IMR-90 (cell line): ENCODE data around the gene AGPAT3. TPM values are rescaled to one million over a fixed set of nuclear protein-coding genes. Genes with fewer than 3 reads are reported as not detected.

Experiments
- ATAC-seq: fragments of 200-7000 bp; cut with Tn5 transposase; 2 replicates; pipeline ENCODE4 v1.9.1; 2020; ENCODE audit warnings: low read depth, mild to moderate bottlenecking, moderate library complexity
- BruUV-seq: library from RNA; stranded (reverse); fragments of 400-500 nt; replicated peaks from 2 replicates; lab custom pipeline; 2021; lab: Mats Ljungman, UMichigan
- CTCF ChIA-PET: fragments of 300-600 bp; formaldehyde crosslinking; extraction: SDS; loops from one replicate; lab custom pipeline; 2021; ENCODE audit warnings: antibody characterized with exemption; lab: Yijun Ruan, JAX
- POLR2A ChIA-PET: fragments of 300-600 bp; sonication (Branson Sonifier 250); formaldehyde crosslinking; loops from one replicate; lab custom pipeline; 2022; ENCODE audit warnings: antibody characterized with exemption; ENCODE audit not compliant: unreplicated experiment; lab: Charles Lee
- DNase-seq: peaks from one replicate; pipeline ENCODE4 v3.0.0; 2013
- H2AFZ ChIP-seq: replicated peaks from 2 replicates; pipeline ENCODE3; 2013; ENCODE audit warnings: low read length, mild to moderate bottlenecking; ENCODE audit not compliant: poor library complexity
- H2AK5ac ChIP-seq: 2 replicates; pipeline ENCODE4 v1.6.1; 2013; ENCODE audit warnings: low read depth, low read length, inconsistent platforms
- H2AK9ac ChIP-seq: replicated peaks from 2 replicates; pipeline ENCODE3; 2013; ENCODE audit warnings: mild to moderate bottlenecking, low read depth, low read length, moderate library complexity; ENCODE audit not compliant: poor library complexity
- H2BK120ac ChIP-seq: 2 replicates; pipeline ENCODE4 v1.6.1; 2013; ENCODE audit warnings: low read depth, low read length, inconsistent platforms
- H2BK15ac ChIP-seq: 3 replicates; pipeline ENCODE4 v1.6.1; 2013; ENCODE audit warnings: low read depth, low read length, inconsistent platforms
- H2BK20ac ChIP-seq: 2 replicates; pipeline ENCODE4 v1.6.1; 2013; ENCODE audit warnings: low read depth, mild to moderate bottlenecking, inconsistent platforms, low read length, moderate library complexity
- H2BK5ac ChIP-seq: 2 replicates; pipeline ENCODE4 v1.6.1; 2013; ENCODE audit warnings: mild to moderate bottlenecking, low read depth, low read length, inconsistent platforms; ENCODE audit not compliant: poor library complexity, severe bottlenecking
- H3K14ac ChIP-seq: replicated peaks from 2 replicates; pipeline ENCODE4 v1.6.1; 2013; ENCODE audit warnings: low read depth, low read length, inconsistent platforms
- H3K18ac ChIP-seq: 2 replicates; pipeline ENCODE4 v1.6.1; 2013; ENCODE audit warnings: low read depth, low read length, control low read depth
- H3K23ac ChIP-seq: 2 replicates; pipeline ENCODE4 v1.6.1; 2013; ENCODE audit warnings: low read depth, low read length, inconsistent platforms
- H3K27ac ChIP-seq: 2 replicates; pipeline ENCODE4 v1.5.1; 2013; ENCODE audit warnings: mild to moderate bottlenecking, control low read depth, low read length; ENCODE audit not compliant: insufficient read depth
- H3K27me3 ChIP-seq: 2 replicates; pipeline ENCODE4 v1.6.1; 2013; ENCODE audit warnings: low read length; ENCODE audit not compliant: control insufficient read depth, insufficient read depth
- H3K36me3 ChIP-seq: 2 replicates; pipeline ENCODE4 v1.6.1; 2013; ENCODE audit warnings: low read length, mixed read lengths; ENCODE audit not compliant: control insufficient read depth, insufficient read depth
- H3K4ac ChIP-seq: 2 replicates; pipeline ENCODE4 v1.6.1; 2013; ENCODE audit warnings: low read depth, low read length, inconsistent platforms
- H3K4me1 ChIP-seq: 2 replicates; pipeline ENCODE4 v1.6.1; 2013; ENCODE audit warnings: low read length, mixed read lengths; ENCODE audit not compliant: control insufficient read depth, insufficient read depth
- H3K4me2 ChIP-seq: 2 replicates; pipeline ENCODE4 v1.6.1; 2013; ENCODE audit warnings: low read depth, mild to moderate bottlenecking, control low read depth, low read length, moderate library complexity
- H3K4me3 ChIP-seq: 2 replicates; pipeline ENCODE4 v1.5.1; 2013; ENCODE audit warnings: low read depth, mild to moderate bottlenecking, control low read depth, low read length, moderate library complexity; ENCODE audit not compliant: insufficient read depth
- H3K56ac ChIP-seq: 2 replicates; pipeline ENCODE4 v1.6.1; 2013; ENCODE audit warnings: low read length, inconsistent platforms; ENCODE audit not compliant: insufficient read depth; ENCODE audit errors: extremely low read depth
- H3K79me1 ChIP-seq, 2 experiments: 2 replicates each; pipeline ENCODE4 v1.6.1; 2013; ENCODE audit warnings: low read length in 2 of 2, inconsistent platforms in 1 of 2, low read depth in 1 of 2
- H3K9ac ChIP-seq: 2 replicates; pipeline ENCODE4 v1.6.1; 2013; ENCODE audit warnings: low read depth, low read length, control low read depth
- H3K9me1 ChIP-seq: 2 replicates; pipeline ENCODE4 v1.6.1; 2013; ENCODE audit warnings: low read length, inconsistent platforms; ENCODE audit not compliant: insufficient read depth
- H3K9me3 ChIP-seq: 2 replicates; pipeline ENCODE4 v1.6.1; 2013; ENCODE audit warnings: low read length; ENCODE audit not compliant: control insufficient read depth, insufficient read depth
- H4K20me1 ChIP-seq: 2 replicates; pipeline ENCODE4 v1.6.1; 2013; ENCODE audit warnings: low read length, inconsistent platforms; ENCODE audit not compliant: insufficient read depth
- H4K5ac ChIP-seq: 2 replicates; pipeline ENCODE4 v1.6.1; 2013; ENCODE audit warnings: mild to moderate bottlenecking, low read depth, low read length, control low read depth
- H4K8ac ChIP-seq, 2 experiments: 2 replicates each; pipeline ENCODE4 v1.6.1; 2013; ENCODE audit warnings: low read depth in 2 of 2, low read length in 2 of 2, control low read depth in 1 of 2, inconsistent platforms in 1 of 2
- H4K91ac ChIP-seq: 2 replicates; pipeline ENCODE4 v1.6.1; 2013; ENCODE audit warnings: low read depth, low read length, inconsistent platforms; ENCODE audit not compliant: insufficient read depth
- BHLHE40 ChIP-seq: fragments of 150-350 bp; IDR thresholded peaks from 2 replicates; pipeline ENCODE4 v1.6.1; 2016; ENCODE audit warnings: mild to moderate bottlenecking, low read depth, low read length
- FOS ChIP-seq: fragments of 150-350 bp; IDR thresholded peaks from 2 replicates; pipeline ENCODE4 v1.6.1; 2016; ENCODE audit warnings: low read depth, low read length
- MAZ ChIP-seq: IDR thresholded peaks from 2 replicates; pipeline ENCODE4 v1.6.1; 2012; ENCODE audit warnings: low read depth, mild to moderate bottlenecking, low read length, improper control_type of control experiment, moderate library complexity, borderline replicate concordance
- MXI1 ChIP-seq: IDR thresholded peaks from 2 replicates; pipeline ENCODE4 v1.6.1; 2012; ENCODE audit warnings: low read depth, mild to moderate bottlenecking, low read length, moderate library complexity, borderline replicate concordance
- NFE2L2 ChIP-seq: fragments of 150-350 bp; IDR thresholded peaks from 2 replicates; pipeline ENCODE4 v1.6.1; 2016; ENCODE audit warnings: low read depth, mild to moderate bottlenecking, low read length
- RCOR1 ChIP-seq: IDR thresholded peaks from 2 replicates; pipeline ENCODE4 v1.6.1; 2012; ENCODE audit warnings: mild to moderate bottlenecking, low read length, improper control_type of control experiment; ENCODE audit not compliant: insufficient replicate concordance
- WGBS, 2 experiments: methylation state at CpG; one replicate each; pipeline versions ENCODE4 v1.1.5 to v1.1.7; 2013; ENCODE audit warnings: missing lambda C conversion rate in 2 of 2; ENCODE audit not compliant: insufficient read length in 1 of 2; ENCODE audit errors: extremely low coverage in 2 of 2; 5-methylcytosine and 5-hydroxymethylcytosine counted together
- dilution Hi-C: fragments of 300-500 bp; cut with HindIII; formaldehyde crosslinking; loops from one replicate; pipeline ENCODE4 v1.14.3; 2018; ENCODE audit warnings: low sequenced_read_pairs; ENCODE audit not compliant: unreplicated experiment
- in situ Hi-C: fragments of 300-500 bp; cut with MboI; formaldehyde crosslinking; loops from 3 replicates; pipeline ENCODE4 v1.14.3; 2019; ENCODE audit warnings: low sequenced_read_pairs, inconsistent platforms, mixed read lengths
- intact Hi-C: fragments of 100-400 bp; cut with micrococcal nuclease; formaldehyde crosslinking; loops from 2 replicates; pipeline ENCODE4 v1.10.0; 2022
- polyA plus RNA-seq, 3 experiments: library from polyadenylated mRNA; depleted of rRNA; stranded (reverse); fragments of >200 nt; gene quantifications; 2 replicates each; pipeline ENCODE4 v1.2.3, GENCODE V29; 2012; ENCODE audit warnings: low replicate concordance in 1 of 3
- total RNA-seq: library from RNA; depleted of rRNA; stranded (reverse); fragments of >200 nt; gene quantifications from 2 replicates; pipeline ENCODE4 v1.2.3, GENCODE V29; 2012
- TF ChIP-seq, protein P1 (sequence below): conservative IDR thresholded peaks from 2 replicates; pipeline ENCODE4 v1.5.1; 2012; ENCODE audit warnings: mild to moderate bottlenecking, low read depth, low read length, improper control_type of control experiment
- TF ChIP-seq, protein P2 (sequence below): fragments of 150-350 bp; IDR thresholded peaks from 2 replicates; pipeline ENCODE4 v1.6.1; 2017; ENCODE audit warnings: mild to moderate bottlenecking, antibody characterized with exemption, low read length, low read depth

AGPAT3 gene
- total and polyA plus RNA-seq, 2 of the 4 experiments (the other 2 are of a cell fraction), result 27.1 to 38.7 TPM

DNA sequence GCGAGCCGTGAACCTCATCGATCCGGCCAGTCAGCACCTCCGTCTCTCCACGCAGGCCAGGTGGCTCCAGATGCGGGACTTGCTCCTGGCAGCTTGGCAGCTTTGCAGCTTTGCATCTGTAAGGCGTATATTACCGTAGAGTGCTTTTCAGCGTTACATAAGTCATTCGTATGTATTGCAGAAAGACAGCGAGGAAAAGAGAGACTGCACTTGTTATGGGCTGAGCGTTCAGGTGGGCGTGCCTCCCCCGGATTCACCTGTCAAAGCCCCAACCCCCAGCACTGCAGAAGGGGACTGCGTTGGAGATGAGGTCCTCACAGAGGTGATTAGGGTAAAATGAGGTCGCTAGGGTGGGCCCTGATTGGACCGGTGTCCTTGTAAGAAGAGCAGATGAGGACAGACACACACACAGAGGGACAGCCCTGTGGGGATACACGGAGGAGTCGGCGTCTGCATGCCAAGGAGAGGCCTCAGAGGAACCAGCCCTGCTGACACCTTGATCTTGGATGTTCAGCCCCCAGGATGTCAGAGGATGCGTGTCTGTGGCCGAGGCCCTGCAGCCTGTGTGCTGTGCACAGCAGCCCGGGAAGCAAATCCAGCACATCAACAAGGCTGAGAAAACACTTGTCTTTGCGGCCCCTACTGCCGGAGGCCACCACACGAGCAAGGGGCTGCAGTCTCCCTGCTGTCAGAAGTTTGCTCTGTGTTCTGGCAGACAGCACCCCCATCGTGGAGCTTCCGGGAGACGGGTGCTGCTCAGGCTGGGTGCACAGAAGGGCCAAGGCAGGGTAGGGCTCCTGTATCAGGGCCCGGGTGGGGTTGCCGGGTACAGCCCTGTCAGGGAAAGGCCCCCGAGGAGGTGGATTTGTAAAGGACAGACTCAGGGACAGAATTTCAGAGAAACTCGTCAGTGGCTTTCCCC lies 10.9 kb upstream of the AGPAT3 start:
- Histone ChIP-seq H3K4me1 (no peaks in the 10 kb centered on the region), H4K5ac (no peak overlapping the region), H3K79me1 (no peaks in the 10 kb centered on the region), H2AK9ac (no peak overlapping the region), H2AFZ (no peak overlapping the region), H2BK15ac (no peak overlapping the region), H3K9me3 (0 out of 2 replicates have a peak, but pooled peaks cover 2% of the 10 kb centered on the region), H4K20me1 (no peaks in the 10 kb centered on the region), H3K27me3 (peaks cover 23% of the 10 kb centered on the region), H2BK20ac (no peak overlapping the region), H3K14ac (no peak overlapping the region), H3K56ac (no peak overlapping the region), H3K27ac (no peak overlapping the region), H4K8ac (no peak overlapping the region), H4K91ac (no peak overlapping the region), H2BK5ac (no peak overlapping the region), H2BK120ac (no peak overlapping the region), H3K18ac (no peak overlapping the region), H3K4me2 (no peak overlapping the region), H3K4me3 (no peak overlapping the region), H2AK5ac (no peak overlapping the region), H3K9ac (no peak overlapping the region), H3K23ac (no peak overlapping the region), H3K36me3 (no peaks in the 10 kb centered on the region), H3K4ac (no peak overlapping the region), H3K9me1 (0 out of 2 replicates have a peak, but pooled peaks cover under 1% of the 10 kb centered on the region)
- WGBS, 2 experiments, result 79% methylated on average over 27 of the region's 34 CpGs; no CpG with 5 or more reads in 1 of the 2 experiments
- TF ChIP-seq, protein P1, sequence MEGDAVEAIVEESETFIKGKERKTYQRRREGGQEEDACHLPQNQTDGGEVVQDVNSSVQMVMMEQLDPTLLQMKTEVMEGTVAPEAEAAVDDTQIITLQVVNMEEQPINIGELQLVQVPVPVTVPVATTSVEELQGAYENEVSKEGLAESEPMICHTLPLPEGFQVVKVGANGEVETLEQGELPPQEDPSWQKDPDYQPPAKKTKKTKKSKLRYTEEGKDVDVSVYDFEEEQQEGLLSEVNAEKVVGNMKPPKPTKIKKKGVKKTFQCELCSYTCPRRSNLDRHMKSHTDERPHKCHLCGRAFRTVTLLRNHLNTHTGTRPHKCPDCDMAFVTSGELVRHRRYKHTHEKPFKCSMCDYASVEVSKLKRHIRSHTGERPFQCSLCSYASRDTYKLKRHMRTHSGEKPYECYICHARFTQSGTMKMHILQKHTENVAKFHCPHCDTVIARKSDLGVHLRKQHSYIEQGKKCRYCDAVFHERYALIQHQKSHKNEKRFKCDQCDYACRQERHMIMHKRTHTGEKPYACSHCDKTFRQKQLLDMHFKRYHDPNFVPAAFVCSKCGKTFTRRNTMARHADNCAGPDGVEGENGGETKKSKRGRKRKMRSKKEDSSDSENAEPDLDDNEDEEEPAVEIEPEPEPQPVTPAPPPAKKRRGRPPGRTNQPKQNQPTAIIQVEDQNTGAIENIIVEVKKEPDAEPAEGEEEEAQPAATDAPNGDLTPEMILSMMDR, result no peak
- TF ChIP-seq MAZ (no peak), BHLHE40 (no peak), FOS (no peak), MXI1 (no peak), NFE2L2 (no peak), RCOR1 (no peak)
- TF ChIP-seq, protein P2, sequence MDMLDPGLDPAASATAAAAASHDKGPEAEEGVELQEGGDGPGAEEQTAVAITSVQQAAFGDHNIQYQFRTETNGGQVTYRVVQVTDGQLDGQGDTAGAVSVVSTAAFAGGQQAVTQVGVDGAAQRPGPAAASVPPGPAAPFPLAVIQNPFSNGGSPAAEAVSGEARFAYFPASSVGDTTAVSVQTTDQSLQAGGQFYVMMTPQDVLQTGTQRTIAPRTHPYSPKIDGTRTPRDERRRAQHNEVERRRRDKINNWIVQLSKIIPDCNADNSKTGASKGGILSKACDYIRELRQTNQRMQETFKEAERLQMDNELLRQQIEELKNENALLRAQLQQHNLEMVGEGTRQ, result no peak
- DNase-seq, result no peak
- POLR2A ChIA-PET, result no interaction called here
- intact Hi-C loops (no loop called here), in situ Hi-C loops (no loop called here), dilution Hi-C loops (no loop called here)
- ATAC-seq, result no peak
- BruUV-seq, result no TSS peak
- CTCF ChIA-PET, result no interaction called here
